ENCODE data around the gene KANSL1.

DNA sequence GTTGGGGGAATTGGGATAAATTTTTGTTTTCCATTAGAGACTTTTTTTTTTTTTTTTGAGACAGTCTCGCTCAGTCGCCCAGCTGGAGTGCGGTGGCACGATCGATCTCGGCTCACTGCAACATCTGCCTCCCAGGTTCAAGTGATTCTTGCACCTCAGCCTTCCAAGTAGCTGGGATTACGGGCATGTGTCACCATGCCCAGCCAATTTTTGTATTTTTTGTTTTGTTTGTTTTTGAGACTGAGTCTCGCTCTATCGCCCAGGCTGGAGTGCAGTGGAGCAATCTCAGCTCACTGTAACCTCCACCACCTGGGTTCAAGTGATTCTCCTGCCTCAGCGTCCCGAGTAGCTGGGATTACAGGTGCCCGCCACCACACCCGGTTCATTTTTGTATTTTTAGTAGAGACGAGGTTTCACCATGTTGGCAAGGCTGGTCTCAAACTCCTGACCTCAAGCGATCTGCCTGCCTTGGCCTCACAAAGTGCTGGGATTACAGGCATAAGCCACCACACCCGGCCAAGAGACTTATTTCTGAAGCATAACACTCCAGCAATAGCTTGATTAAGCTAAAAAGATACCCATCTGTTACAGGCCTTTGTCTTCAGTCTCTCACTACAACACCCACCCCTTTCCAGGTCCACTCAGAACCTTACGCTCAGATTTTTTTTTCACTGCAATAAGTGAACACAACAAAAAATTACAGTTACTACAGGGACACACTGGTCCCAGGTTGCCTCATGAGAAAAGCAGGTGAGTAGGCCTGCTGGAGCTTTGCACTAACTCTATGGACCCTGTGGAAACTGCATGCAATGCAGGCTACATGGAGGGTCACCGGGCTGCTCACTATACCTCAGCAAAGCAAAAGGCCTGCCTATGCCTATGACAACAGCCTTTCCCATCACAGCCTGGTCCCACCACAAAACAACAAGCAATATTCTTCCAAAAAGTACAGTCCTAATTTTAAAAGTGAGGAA is 34.6 kb downstream of the KANSL1 start:
- TF ChIP-seq, protein P1, sequence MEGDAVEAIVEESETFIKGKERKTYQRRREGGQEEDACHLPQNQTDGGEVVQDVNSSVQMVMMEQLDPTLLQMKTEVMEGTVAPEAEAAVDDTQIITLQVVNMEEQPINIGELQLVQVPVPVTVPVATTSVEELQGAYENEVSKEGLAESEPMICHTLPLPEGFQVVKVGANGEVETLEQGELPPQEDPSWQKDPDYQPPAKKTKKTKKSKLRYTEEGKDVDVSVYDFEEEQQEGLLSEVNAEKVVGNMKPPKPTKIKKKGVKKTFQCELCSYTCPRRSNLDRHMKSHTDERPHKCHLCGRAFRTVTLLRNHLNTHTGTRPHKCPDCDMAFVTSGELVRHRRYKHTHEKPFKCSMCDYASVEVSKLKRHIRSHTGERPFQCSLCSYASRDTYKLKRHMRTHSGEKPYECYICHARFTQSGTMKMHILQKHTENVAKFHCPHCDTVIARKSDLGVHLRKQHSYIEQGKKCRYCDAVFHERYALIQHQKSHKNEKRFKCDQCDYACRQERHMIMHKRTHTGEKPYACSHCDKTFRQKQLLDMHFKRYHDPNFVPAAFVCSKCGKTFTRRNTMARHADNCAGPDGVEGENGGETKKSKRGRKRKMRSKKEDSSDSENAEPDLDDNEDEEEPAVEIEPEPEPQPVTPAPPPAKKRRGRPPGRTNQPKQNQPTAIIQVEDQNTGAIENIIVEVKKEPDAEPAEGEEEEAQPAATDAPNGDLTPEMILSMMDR (conservative IDR thresholded peaks at IDR 0.05), result no peak
- no peak for TF ChIP-seq ZFX (IDR thresholded peaks at IDR 0.05)
